Measurements from ENCODE around the gene NBL1.

NBL1 gene

DNA sequence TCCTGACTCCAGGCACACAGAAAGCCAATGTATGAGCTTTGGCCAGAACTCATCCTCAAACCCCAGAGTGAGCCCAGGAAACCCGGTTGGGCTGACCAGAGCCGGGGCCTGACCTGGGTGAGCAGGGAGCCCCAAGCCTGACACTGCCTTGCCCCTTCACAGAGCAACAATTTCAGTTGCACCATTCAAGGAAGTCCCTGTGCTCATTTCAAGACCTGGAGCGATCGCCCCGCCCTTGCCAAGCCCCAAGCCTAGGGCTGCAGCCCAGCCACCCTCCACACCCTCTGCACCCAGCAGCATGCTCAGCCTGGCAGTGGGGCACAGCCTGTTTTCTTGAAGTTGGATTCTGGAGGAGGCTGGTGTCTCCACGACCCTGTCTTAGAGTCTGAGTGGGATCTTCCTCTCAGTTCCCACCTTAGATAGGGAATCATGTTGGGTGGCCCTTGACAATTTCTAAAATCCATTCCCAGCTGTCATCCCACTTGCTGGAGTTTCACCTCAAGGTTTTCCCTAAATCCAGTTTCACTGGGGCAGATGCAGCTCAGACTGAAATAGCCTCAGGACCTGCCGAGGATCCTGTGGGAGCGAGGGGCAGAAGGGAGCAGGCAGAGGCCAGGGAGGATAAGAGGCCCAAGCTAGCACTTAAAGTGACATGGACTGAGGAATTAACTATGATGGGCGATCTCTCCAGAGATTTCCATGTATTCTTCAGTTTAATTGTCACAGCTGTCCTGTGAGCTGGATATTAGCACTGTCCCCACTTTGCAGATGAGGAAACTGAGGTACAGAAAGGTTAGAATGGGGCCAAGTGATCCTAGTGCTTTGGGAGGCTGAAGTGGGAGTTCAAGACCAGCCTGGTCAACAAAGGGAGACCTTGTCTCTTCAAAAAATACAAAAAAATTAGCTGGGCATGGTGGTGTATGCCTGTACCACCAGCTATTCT lies 2.5 kb downstream of the NBL1 start:
- DNase-seq (ENCODE audit: low read depth) = no peak

DNA sequence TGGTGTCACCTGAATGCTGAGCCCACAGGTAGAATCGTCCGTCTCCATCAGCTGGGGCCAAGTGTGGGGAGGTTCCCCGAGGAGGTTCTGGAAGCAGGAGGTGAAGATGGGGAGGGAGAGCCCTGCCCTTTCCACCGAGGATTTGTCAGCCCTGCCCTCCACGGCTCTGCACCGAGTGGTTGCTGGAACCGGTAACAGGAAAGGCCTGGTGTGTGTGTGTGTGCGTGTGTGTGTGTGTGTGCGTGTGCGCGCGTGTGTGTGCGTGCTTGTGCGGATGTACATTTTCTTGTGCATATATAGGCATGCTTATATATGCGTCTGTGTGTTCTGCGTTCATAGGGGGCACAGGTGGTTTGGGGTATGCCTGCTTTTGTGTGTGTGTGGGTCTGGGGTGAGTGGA lies 3.5 kb downstream of the NBL1 start:
- no peak for DNase-seq (ENCODE audit: low read depth)

DNA sequence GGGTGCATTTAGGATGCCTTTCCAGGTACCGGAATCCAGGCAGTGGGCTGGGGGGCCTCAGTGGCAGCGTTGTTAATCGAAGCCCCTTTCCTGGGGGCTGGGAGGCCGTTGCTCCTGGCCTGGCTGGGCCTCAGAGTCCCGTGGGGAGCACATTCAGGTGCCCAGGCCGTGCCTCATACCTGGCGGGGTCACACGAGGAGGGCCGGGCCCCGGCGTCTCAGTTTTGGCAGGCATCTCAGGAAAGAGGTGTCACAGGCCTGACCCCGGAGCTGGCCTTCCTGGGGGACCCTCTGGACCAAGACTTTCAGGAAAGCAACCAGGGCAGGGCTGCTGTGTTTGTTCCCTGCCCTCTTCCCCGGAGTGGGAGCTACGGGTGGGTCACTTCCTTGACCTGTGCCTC lies 4.1 kb downstream of the NBL1 start:
- DNase-seq (ENCODE audit: low read depth) = no peak

DNA sequence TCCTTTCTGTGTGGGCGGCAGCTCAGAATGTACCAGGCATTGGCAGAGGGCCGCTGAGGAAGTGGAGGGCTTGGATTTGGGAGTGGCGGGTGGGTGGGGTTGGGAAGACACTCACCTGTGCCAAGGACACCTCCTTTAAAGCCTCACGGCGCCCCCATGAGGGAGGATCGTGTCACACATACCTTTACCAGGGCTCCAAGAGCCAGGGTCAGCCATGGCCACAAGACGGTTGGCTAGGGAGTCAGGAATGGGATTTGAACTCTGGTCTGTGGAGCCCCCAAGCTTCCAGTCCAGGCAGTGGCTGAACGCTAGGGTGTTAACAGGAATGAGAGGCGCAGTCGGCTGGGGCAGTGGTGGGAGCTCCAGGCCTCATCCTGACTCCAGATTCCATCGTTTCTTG lies 4.6 kb downstream of the NBL1 start:
- DNase-seq (ENCODE audit: low read depth) = no peak

DNA sequence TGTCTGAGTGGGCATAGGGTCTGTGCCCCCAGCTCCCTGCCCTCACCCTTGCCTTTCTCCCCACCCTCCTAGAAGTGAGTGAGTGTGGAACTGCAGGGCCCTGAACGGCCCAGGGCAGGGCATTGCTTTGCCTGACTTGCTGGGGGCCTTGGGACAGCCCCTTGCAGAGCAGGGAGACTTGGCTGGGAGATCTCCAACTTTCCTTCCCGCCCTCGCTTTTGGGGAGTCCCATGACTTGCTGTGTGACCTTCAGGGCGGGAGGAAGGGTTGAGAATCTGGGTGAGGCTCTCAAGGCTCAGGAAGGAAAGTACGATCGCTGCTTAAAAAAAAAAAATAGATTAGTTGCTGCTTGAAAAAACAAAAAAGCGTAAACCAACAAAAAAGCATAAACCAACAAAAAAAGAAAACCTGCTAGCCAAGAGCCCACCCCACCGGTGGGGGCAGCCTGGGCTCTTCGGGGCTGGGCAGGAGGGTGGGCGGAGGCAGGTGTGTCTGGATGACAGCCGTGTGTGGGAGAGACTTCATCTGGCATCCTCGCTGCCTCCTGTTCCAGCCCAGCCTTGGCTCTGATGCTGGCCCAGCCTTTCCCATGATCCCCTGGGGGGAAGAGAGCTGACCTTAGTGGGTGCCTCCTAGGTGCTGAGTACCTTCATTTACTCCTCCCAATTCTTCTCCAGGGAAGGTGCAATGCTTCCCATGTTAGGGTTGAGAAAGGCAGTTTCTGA lies 6.5 kb downstream of the NBL1 start:
- DNase-seq (ENCODE audit: low read depth) = no peak

DNA sequence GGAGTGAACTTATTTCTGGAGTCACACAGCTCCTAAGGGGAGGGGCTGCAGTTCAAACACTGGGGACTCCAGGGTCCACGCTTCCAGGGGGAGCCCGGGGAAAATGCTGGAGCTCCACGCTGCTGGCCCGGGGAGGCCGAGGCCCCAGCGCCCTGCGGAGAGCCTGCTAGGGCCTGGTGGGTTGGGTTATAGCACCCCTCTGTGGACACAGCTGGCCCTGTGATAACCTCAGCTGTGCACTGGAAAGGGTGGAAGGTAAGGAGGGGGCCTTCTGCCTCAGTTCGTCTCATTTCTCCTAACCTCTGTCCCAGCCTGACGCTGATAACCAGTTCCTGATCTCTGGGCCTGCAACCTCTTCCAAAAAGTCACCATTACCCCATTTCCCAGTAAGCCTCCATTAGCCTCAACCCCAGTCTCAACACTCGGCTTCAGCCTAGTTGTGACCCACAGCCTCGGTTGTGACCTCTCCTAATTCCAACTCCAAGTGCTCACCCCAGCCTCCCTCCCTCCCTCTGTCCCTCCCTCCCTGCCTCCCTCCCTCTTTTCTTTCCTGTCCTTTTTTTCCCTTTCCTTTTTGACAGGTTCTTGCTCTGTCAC lies 7.1 kb downstream of the NBL1 start:
- DNase-seq (ENCODE audit: low read depth) = no peak

DNA sequence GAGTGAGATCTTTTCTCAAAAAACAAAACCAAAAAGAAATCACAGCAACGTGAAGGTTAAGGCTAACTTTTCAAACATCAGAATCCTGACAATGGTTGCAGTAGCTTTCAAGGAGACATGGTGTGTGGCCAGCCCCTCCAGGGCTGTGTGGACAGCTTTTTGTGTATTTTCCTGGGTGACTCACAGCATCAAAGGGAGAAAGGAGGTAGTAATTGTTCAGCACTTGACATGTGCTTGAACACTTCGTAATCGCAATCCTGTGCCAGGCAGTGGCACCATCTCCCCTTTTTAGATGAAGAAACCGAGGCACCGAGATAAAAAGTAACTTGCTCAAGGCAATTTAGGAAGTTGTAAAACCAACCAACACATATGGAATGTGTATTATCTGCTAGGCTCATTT lies 10.3 kb downstream of the NBL1 start:
- DNase-seq (ENCODE audit: low read depth) = no peak

DNA sequence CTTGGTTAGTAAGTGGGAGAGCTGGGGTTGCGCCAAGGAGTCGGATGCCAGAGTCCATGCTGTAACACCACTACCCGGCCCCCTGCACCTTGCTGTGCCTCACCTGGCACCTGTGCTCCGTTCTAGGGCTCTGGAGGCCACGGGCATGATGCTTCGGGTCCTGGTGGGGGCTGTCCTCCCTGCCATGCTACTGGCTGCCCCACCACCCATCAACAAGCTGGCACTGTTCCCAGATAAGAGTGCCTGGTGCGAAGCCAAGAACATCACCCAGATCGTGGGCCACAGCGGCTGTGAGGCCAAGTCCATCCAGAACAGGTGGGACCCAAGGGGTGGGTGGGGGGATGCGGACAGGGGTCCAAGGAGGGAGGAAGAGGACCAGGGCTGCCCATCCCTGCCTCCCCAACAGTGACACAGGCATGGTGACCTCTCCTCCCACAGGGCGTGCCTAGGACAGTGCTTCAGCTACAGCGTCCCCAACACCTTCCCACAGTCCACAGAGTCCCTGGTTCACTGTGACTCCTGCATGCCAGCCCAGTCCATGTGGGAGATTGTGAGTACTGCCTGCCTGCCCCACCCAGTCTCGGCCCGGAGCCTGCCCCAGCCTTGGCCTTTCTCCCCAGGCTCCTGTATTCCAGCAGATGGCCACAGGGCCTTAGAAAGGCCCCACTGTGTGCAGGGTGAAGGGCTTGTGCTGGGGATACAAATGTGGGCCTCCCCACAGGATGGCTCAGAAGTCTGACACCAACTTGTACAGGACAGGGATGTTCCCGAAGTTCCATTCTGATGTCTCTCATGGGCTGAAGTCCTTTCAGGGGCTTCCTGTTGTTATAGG lies 11.0 kb downstream of the NBL1 start:
- DNase-seq (ENCODE audit: low read depth) = no peak

DNA sequence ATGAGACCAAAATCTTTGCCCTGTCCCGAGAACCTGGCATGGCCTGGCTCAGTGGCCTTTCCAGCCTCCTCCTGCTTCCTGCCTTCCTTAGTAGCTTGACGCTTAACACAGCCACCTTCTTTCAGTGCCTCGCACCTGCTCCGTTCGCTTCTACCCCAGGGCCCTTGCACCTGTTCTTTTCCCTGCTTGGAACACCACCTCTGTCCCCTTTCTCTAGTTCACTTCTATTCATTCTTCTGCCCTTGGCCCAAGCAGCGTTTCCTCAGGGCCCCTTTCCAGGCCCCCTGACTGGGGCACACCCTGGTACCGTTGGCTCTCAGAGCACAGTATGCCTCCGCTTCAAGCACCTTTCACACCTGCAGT lies 11.6 kb downstream of the NBL1 start:
- no peak for DNase-seq (ENCODE audit: low read depth)

DNA sequence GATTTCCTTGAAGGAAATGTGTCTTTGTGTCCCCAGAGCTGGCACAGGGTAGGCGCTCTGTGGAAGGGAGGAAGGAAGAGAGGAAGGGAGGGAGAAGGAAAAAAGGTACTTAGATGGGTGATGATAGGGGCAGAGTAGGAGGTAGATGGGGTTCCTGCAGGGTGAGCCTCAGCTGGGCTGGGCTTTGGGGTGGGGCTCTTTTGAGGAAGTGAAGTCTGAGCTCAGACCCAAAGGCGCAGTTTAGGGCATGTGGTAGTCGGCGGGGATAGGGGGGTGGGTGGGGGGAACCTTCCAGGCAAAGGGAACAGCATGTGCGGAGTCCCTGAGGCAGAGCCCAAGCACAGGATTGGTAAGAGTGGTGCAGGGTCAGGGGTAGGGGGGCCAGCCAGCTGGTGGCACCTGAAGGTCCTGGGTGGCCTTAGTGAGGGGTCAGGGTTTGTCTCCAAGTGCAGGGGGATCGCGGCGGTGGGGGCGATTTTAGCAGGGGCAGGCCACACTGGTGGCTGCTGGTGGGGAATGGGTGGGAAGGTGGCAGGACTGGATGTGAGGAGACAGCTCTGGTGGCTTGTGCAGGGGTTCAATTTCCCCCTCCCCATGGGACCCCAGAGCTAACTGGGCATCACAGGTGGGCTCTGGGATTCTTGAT lies 12.1 kb downstream of the NBL1 start:
- no peak for DNase-seq (ENCODE audit: low read depth)

DNA sequence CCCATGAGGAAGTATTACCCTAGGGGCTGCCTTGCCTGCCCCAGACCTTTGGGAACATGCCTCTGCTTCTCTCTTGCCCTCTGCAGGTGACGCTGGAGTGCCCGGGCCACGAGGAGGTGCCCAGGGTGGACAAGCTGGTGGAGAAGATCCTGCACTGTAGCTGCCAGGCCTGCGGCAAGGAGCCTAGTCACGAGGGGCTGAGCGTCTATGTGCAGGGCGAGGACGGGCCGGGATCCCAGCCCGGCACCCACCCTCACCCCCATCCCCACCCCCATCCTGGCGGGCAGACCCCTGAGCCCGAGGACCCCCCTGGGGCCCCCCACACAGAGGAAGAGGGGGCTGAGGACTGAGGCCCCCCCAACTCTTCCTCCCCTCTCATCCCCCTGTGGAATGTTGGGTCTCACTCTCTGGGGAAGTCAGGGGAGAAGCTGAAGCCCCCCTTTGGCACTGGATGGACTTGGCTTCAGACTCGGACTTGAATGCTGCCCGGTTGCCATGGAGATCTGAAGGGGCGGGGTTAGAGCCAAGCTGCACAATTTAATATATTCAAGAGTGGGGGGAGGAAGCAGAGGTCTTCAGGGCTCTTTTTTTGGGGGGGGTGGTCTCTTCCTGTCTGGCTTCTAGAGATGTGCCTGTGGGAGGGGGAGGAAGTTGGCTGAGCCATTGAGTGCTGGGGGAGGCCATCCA lies 12.8 kb downstream of the NBL1 start:
- DNase-seq (ENCODE audit: low read depth) = no peak

DNA sequence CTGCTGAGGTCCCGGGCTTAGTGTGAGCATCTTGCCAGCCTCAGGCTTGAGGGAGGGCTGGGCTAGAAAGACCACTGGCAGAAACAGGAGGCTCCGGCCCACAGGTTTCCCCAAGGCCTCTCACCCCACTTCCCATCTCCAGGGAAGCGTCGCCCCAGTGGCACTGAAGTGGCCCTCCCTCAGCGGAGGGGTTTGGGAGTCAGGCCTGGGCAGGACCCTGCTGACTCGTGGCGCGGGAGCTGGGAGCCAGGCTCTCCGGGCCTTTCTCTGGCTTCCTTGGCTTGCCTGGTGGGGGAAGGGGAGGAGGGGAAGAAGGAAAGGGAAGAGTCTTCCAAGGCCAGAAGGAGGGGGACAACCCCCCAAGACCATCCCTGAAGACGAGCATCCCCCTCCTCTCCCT lies 13.4 kb downstream of the NBL1 start:
- DNase-seq (ENCODE audit: low read depth) = no peak

DNA sequence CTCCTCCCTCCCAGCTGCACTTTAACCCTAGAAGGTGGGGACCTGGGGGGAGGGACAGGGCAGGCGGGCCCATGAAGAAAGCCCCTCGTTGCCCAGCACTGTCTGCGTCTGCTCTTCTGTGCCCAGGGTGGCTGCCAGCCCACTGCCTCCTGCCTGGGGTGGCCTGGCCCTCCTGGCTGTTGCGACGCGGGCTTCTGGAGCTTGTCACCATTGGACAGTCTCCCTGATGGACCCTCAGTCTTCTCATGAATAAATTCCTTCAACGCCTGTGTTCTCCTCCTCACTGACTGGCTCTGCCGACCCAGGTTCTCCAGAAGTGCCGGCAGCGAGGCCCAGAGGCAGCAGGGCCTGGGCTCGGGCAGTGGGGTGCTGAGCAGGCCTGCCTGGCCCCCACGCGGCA lies 14.1 kb downstream of the NBL1 start:
- no peak for DNase-seq (ENCODE audit: low read depth)

DNA sequence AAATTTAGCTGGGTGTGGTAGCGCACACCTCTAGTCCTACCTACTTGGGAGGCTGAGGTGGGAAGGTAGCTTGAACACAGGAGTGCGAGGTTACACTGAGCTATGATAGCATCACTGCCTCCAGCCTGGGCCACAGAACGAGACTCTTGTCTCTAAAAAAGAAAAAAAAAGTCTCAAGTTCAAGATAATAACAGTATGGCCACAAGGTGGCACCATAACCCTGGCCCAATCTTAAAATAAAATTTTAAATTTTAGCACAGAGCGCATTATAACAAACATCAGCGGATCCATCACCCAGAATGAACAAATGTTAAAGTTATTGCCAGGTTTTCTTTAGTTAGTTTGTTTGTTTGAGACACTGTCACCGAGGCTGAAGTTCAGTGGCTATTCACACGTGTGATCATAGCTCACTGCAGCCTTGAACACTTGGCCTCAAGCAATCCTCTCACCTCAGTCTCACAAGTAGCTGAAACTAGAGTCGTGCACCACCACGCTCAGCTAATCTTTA lies 17.7 kb downstream of the NBL1 start:
- DNase-seq (ENCODE audit: low read depth) = peak; percentile 28

DNA sequence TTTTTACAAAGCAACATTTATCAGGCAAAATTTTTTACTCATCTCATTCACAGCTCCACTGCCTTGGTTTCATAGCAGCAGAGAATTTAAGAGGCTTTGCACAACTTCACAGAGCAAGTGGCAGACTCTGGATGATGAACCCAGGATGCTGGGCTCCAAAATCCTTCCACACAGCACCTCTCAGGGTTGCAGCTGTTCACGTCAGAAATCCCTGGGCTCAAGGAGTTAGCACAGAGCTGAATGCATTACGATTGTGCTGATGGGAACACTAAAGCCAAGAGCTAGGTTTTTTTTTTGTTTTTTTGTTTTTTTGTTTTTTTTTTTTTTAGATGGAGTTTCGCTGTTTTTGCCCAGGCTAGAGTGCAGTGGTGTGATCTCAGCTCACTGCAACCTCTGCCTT lies 18.2 kb downstream of the NBL1 start:
- DNase-seq (ENCODE audit: low read depth) = no peak

DNA sequence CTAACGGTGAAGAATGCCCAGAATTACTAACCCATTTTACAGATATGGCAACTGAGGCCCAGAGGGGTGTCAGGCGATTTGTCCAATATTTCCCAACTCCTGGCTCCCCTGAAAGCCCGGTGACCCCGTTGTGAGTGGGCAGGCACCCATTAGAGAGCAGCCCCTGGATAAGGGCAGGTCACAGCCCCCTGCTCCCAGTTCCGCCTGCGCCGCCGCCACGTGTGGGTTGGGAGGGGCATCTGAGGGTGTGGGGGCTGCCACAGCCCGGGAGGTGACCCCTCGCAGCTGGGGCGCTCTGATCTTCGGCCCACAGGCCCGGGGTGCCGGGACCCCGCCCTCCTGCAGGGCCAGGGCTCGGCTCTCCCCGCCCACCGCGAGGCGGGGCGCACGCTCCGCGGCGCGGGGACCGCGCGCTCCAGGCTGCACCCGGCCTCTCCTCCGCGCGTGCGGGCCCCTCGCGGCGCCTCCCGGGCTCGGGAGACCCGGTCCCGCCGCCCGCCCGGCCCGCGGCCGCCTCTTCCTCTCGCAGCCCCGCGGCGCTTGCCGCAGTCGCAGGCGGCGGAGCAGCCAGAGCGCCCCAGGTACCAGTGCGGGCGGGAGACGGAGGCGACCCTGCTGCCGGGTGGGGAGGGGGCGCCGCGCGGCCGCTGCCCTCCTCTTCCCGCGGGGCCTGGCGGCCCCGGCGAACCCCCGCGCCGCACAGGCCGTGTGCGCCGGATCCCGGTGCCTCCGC lies 20.5 kb downstream of the NBL1 start, which contains the start of gene HTR6:
TSS of gene HTR6 (plus strand) at position 423 of the 733 bp plus-strand sequence. CDS start 879 bp downstream, outside the sequence.
- DNase-seq (ENCODE audit: low read depth) = no peak

DNA sequence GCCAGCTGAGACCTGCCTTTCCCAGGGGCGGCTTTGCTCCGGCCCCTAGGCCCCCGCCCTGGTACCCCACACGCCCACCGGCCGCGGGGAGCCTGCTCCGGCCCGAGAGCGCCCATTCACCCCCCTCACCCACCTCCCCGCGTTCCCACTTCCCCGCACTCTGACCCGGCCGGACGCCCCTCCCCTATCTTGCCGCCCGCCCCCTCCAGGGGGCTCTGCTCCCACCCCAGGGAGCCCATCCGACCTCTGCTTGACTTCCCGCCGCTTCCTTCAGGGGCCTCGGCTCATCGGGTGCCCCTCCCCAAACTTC lies 21.0 kb downstream of the NBL1 start:
- DNase-seq (ENCODE audit: low read depth) = no peak

DNA sequence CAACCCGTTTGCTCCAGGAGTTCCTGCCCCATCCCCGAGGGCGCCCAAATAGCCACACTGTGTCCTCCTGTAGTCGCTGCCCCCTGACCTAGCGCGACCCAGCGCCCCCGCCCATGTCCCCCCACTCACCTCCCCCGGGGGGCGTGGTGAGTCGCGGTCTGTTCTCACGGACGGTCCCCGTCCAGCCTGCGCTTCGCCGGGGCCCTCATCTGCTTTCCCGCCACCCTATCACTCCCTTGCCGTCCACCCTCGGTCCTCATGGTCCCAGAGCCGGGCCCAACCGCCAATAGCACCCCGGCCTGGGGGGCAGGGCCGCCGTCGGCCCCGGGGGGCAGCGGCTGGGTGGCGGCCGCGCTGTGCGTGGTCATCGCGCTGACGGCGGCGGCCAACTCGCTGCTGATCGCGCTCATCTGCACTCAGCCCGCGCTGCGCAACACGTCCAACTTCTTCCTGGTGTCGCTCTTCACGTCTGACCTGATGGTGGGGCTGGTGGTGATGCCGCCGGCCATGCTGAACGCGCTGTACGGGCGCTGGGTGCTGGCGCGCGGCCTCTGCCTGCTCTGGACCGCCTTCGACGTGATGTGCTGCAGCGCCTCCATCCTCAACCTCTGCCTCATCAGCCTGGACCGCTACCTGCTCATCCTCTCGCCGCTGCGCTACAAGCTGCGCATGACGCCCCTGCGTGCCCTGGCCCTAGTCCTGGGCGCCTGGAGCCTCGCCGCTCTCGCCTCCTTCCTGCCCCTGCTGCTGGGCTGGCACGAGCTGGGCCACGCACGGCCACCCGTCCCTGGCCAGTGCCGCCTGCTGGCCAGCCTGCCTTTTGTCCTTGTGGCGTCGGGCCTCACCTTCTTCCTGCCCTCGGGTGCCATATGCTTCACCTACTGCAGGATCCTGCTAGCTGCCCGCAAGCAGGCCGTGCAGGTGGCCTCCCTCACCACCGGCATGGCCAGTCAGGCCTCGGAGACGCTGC lies 21.7 kb downstream of the NBL1 start:
- no peak for DNase-seq (ENCODE audit: low read depth)

DNA sequence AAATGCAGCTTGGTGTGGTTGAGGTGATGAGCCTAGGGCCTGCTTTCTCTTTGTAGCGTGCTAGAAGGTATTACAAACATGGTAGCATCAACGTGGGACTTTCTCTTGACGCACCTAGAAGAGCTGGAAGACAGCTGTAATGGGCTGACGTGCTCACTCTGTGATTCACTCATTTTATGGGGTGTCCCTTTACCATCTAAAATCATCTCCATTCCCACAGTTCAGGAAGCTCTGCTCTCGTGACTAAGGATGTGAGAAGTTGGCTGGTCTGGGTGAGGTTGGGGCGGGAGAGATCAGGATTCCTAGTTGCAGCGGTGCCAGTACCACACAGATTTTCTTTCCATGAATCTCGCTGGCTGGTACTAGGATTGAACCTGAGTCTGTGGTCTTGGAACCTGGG lies 24.8 kb downstream of the NBL1 start:
- DNase-seq (ENCODE audit: low read depth) = no peak

Measured in stimulated activated CD8-positive, alpha-beta memory T cell treated with anti-CD3 and anti-CD28 coated beads, Interleukin-15, amount 100 ng/mL, for 1 hour (primary cell).